Stimulated activated CD8-positive, alpha-beta memory T cell treated with anti-CD3 and anti-CD28 coated beads, Interleukin-15, amount 100 ng/mL, for 1 hour (primary cell): ENCODE data around the gene TUSC7.

Experiments used
- DNase-seq: peaks from one replicate; pipeline ENCODE4 v3.0.0-alpha.2; 2020; ENCODE audit warnings: low read depth

TUSC7 gene

DNA sequence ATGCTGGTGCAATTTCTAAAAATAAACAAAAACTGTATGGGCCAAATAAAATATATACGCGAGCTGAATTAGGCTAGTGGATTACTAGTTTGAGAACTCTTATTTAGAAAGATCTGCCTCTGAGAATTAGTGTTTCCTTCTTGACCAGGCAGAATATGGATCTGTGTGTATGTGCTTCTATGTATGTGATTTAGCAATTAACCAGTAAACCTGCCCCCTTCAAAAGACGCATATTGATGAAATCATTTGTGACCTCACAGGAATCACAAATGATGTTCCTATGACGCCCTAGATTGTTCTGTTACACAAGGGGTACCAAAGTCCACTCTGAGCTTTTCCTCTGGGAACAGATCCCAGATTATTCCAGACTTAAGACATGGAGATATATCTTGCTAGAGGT lies at the start of gene TUSC7:
Gene TUSC7, plus strand, starts transcription at position 301 of the 400 bp plus-strand sequence.
- DNase-seq, result no peak

DNA sequence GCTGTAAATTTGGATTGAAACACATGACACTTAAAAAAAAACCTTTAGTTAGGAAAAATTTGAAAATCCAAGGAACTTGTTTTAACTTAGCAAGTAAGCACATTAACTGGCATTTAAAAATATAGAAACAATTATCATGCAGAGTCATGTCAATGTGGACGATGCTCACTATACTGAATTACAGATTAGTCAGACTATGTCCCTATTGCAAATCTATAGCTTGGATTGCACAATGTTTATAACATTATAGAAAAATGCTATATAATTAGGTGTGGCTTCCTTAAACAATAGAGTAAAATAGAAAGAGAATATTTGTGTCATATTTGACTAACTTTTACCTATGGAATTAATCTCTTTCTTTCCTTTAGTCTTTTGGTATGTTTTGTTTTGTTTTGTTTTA lies 48.4 kb upstream of the TUSC7 start:
- DNase-seq, result no peak

DNA sequence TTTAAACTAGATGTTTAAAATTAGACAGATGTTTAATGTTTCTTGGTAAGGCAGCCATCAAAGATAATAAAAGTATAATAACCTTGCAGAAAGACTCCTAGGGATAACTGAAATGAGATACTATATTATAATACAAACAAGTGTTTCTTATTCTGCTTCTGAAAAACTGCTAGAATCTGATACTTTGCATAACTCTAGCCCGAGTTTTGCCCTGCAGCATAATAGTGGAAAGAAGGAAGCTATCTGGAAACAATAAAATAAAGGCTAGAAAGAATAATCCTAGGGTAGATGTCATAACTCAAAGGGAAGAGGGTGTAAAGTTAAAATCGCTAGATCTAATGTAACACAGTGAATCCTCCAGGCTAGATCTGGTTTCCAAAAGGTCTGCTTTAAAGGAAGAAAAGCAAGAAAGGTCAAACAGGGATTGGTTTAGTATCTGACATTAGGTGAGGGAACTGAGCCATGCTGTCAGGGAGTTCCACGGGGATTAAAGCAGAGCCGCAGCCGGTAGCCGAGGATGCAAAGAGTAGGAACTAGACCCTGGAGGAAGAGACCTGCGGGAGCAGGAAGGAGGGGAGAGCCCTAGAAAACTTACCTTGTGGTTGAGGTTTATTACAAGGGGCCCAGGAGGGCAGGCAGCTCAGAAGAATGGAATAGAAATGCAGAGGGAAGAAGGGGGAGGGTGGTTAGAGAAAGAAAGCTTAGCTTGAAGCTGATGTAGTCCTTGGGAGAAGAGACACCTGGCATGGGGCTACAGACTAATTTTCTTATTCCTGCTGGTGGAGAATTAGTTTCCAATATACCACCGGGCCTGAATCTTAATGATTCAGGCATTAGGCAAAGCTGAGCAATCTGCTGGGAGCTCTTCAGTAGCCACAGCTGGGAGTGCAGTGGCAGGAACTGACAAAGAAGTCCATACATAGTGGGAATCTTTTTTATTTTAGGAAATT lies 46.1 kb upstream of the TUSC7 start:
- no peak for DNase-seq

GRCh38 chr3:116667324-116667723 lies 42.3 kb upstream of the TUSC7 start:
- no peak for DNase-seq

- DNase-seq, result no peak
Measured at GRCh38 chr3:116667791-116668190, 41.8 kb upstream of the TUSC7 start.

DNA sequence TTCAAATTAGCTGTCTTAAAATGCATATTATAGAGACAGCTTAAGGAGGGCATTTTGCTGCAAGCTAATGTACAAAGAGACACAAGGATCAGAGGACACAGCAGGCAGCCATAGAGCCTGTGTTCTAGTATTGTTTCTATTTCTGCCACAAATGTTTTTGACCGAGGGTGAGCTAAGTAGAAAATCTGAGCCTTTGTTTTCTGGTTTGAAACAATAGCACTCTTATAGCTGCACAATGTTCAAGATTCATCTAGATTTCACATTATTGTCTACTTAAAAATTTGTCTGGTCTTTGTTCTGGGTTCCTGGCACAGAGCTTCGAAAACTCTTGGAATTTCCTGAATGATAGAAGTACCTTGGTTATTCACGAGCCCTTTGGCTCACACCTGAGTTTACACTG lies 40.0 kb upstream of the TUSC7 start:
- DNase-seq, result no peak

DNA sequence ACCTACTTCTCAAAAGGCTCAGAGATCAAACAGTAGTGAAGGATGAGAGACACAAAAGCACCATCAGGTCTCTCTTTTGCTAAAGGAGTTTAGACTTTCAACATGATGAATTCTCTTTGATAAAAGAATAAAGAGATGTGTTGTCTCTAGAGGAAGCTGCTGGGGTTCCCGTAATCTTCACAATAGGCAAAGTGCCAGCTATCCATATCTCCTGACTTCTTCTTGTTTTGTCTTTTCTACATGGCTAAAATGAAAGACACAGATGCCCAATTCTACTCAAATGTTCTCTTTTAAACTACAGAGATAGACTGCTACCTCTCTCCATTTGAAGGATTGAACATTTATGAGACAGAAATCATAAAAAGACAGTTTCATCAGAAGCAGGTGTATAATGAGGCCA lies 38.4 kb upstream of the TUSC7 start:
- no peak for DNase-seq

- no peak for DNase-seq
Measured at GRCh38 chr3:116678853-116679252, 30.7 kb upstream of the TUSC7 start.

DNA sequence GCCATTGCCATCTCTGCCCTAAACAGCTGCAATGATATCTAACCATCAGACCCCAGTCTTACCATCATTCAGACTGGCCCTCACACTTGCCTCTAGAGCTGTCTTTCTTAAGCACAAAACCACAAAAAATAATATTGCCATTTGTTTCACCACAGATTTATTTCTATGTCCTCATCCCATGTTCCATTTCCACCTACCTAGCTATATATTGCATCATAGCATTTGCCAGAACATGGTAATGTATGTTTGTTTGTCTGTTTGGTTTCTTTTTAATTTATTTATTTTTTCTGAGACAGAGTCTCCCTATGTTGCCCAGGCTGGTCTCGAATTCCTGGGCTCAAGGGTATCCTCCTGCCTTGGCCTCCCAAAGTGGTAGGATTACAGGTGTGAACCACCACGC lies 18.5 kb upstream of the TUSC7 start:
- no peak for DNase-seq

- no peak for DNase-seq
Measured at GRCh38 chr3:116701070-116701469, 8.5 kb upstream of the TUSC7 start.

DNA sequence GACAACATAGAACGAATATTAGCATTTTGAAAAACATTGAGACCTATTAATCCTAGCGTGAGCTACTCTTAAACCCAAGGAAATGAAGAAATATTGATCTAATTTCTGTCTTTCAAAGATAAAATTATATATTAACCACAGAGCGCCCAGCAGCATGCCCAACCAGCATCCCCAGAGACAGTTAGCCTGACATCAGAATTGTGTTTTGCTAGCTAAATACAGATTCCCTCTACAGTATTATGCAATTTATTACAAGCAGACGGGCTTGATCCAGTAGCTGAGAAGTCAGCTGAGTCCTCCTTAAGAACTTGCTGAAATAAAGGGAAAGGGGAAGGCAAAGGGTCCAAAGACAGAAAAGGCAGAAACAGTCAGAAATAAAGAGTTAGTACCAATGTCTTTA lies 7.2 kb upstream of the TUSC7 start:
- DNase-seq, result no peak

- no peak for DNase-seq
Measured at GRCh38 chr3:116707531-116707930, 2.0 kb upstream of the TUSC7 start.

DNA sequence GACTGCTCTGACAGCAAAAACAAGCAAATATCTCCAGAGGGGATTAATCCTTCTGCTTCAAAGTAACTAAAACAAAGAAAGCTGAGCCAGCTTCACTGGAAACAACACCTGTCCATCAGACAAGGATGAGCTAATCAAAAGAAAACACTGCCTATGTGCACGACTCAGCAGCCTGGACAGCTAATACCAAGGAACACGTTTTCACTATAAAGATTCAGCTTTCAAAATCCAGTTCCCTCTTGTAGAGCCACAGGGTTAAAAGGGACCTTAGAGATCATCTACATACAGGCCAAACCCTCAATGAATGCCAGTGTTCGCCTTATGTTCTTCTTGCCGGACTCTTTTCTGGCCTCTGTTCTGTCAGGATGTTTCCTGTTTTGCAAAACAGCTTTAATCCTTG lies 6.9 kb downstream of the TUSC7 start:
- DNase-seq, result no peak

GRCh38 chr3:116717566-116717965 lies 8.0 kb downstream of the TUSC7 start:
- DNase-seq, result no peak

GRCh38 chr3:116728454-116728853 lies 18.9 kb downstream of the TUSC7 start:
- no peak for DNase-seq

DNA sequence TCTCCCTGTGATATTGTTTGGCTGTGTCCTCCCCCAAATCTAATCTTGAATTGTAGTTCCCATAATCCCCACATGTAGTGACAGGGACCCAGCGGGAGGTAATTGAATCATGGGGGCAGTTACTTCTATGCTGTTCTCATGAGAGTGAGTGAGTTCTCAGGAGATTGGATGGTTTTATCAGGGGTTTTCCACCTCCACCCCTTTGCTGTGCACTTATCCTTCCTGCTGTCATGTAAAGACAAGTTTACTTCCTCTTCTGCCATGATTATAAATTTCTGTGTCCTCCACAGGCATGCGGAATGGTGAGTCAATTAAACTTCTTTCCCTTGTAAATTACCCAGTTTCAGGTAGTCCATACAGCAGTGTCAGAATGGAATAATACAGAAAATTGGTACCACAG lies 24.7 kb downstream of the TUSC7 start:
- no peak for DNase-seq

DNA sequence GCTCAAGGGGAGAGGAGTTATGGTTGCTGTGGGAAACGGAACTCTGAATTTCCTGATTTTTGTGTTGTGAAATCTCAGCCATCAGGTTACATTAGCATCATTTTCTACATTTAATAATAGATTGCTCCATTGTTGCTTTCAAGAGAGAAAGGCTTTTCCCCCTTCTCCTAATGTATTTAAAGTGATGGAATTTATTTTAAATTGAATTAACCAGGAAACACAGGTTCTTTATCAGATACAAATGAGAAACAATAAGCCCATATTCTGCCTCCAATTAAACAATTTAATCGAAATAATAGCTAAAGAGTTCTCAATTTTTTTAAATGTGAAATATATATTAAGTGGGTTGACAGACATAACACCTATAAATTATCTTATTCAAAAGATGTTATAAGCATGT lies 30.1 kb downstream of the TUSC7 start:
- no peak for DNase-seq

DNA sequence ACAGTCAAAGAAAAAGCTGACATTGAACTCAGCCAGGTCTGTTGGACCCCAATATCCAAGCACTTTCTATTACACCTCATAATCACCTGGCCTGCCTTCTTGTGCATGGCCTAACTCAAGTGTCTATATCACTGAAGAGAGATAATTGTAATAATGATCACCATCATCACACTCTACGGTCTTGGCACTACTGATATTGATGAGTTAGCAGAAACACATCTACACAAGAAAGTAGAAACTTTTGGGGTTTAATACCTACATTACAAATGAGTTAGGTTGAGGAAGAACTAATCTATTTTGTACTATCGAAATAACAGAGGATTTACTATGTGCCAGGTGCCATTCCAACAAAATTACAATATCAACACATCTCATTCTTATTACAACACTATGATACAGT lies 30.7 kb downstream of the TUSC7 start:
- DNase-seq, result no peak

- DNase-seq, result no peak
Measured at GRCh38 chr3:116741467-116741866, 31.9 kb downstream of the TUSC7 start.

DNA sequence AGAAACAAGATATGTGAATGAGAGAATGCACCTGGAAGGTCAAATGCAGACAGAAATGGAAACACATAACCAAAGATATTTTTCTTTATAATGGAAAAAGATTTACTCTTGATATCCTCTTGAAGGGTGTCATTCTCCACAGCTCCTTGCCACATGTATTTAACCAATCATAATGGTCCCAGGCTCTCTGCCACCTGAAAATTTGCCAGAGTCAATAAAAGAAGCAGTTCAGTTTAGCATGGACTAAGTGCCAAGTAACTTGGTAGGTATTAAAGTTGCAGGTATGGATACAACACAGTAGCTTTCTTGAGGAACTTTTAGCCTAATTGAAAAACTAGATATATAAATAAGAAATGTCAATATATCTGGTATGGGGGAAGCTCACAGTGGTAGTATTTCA lies 33.5 kb downstream of the TUSC7 start:
- no peak for DNase-seq

GRCh38 chr3:116749388-116749787 lies 39.8 kb downstream of the TUSC7 start:
- no peak for DNase-seq

- DNase-seq, result no peak
Measured at GRCh38 chr3:116757315-116757714, 47.7 kb downstream of the TUSC7 start.

- no peak for DNase-seq
Measured at GRCh38 chr3:116759316-116759715, 49.7 kb downstream of the TUSC7 start.
